H1 (cell line): ENCODE results near the gene CCDC152. TPM values are rescaled to one million over a fixed set of nuclear protein-coding genes. Genes with fewer than 3 reads are reported as not detected.

Experiments used
- CTCF ChIA-PET: fragments of 300-600 bp; sonication (Branson Sonifier 250); formaldehyde crosslinking; loops from one replicate; lab custom pipeline; 2021; ENCODE audit not compliant: partially characterized antibody; lab: Charles Lee
- POLR2A ChIA-PET: fragments of 300-600 bp; sonication (Branson Sonifier 250); formaldehyde crosslinking; loops from one replicate; lab custom pipeline; 2021; ENCODE audit warnings: inconsistent platforms; ENCODE audit not compliant: partially characterized antibody; lab: Charles Lee
- DNase-seq, 2 experiments: peaks; one replicate each; pipeline versions ENCODE4 v3.0.0 to v3.0.0-alpha.2; 2010 to 2022; ENCODE audit warnings: low spot score in 2 of 2, low read depth in 1 of 2, mixed read lengths in 1 of 2
- FAIRE-seq: peaks from 2 replicates; lab custom pipeline; 2011; peaks lifted over from hg19 to GRCh38; lab: Jason Lieb, UNC
- H2AFZ ChIP-seq: 2 replicates; pipeline ENCODE4 v1.8.1; 2012; ENCODE audit warnings: low read length, inconsistent platforms
- H2AK5ac ChIP-seq: 2 replicates; pipeline ENCODE4 v1.6.1; 2013; ENCODE audit warnings: low read depth, low read length
- H2BK120ac ChIP-seq: replicated peaks from 2 replicates; pipeline ENCODE3; 2013; ENCODE audit warnings: low read depth, low read length, inconsistent platforms
- H2BK12ac ChIP-seq: 2 replicates; pipeline ENCODE4 v1.6.1; 2013; ENCODE audit warnings: low read depth, low read length
- H2BK15ac ChIP-seq: 2 replicates; pipeline ENCODE4 v1.6.1; 2013; ENCODE audit warnings: low read length
- H2BK20ac ChIP-seq: 2 replicates; pipeline ENCODE4 v1.6.1; 2013; ENCODE audit warnings: low read length
- H2BK5ac ChIP-seq: 2 replicates; pipeline ENCODE4 v1.6.1; 2013; ENCODE audit warnings: low read depth, low read length
- H3K14ac ChIP-seq: 2 replicates; pipeline ENCODE4 v1.6.1; 2013; ENCODE audit warnings: inconsistent platforms; ENCODE audit not compliant: insufficient read length
- H3K18ac ChIP-seq: 2 replicates; pipeline ENCODE4 v1.6.1; 2013; ENCODE audit warnings: low read length; ENCODE audit errors: extremely low read depth
- H3K23ac ChIP-seq: 2 replicates; pipeline ENCODE4 v1.6.1; 2013; ENCODE audit warnings: inconsistent platforms; ENCODE audit not compliant: insufficient read length
- H3K23me2 ChIP-seq: 2 replicates; pipeline ENCODE4 v1.6.1; 2013; ENCODE audit warnings: low read depth, low read length
- H3K27ac ChIP-seq: 2 replicates; pipeline ENCODE4 v1.6.1; 2011; ENCODE audit warnings: low read depth, low read length, inconsistent platforms
- H3K27me3 ChIP-seq, 4 experiments: replicated peaks in 1 of 4; 1 replicate in 1 of 4; 2 replicates in 3 of 4; pipeline versions ENCODE4 v1.6.1 to v1.8.1; 2011 to 2013; ENCODE audit warnings: low read length in 3 of 4, mild to moderate bottlenecking in 3 of 4, inconsistent platforms in 2 of 4, mixed read lengths in 2 of 4, moderate library complexity in 1 of 4; ENCODE audit not compliant: control insufficient read depth in 3 of 4, insufficient read depth in 3 of 4; ENCODE audit errors: extremely low read depth in 1 of 4
- H3K36me3 ChIP-seq, 4 experiments: 2 replicates each; pipeline versions ENCODE4 v1.6.1 to v1.8.1; 2011 to 2013; ENCODE audit warnings: mild to moderate bottlenecking in 4 of 4, low read length in 3 of 4, moderate library complexity in 2 of 4, control low read depth in 1 of 4, inconsistent platforms in 1 of 4; ENCODE audit not compliant: insufficient read depth in 4 of 4, control insufficient read depth in 2 of 4
- H3K4ac ChIP-seq: replicated peaks from 2 replicates; pipeline ENCODE3; 2013; ENCODE audit warnings: low read length, low read depth, mixed read lengths, inconsistent platforms; ENCODE audit not compliant: insufficient read length
- H3K4me1 ChIP-seq, 4 experiments: replicated peaks in 1 of 4; 1 replicate in 1 of 4; 2 replicates in 3 of 4; pipeline versions ENCODE4 v1.6.1 to v1.8.1; 2011 to 2013; ENCODE audit warnings: low read length in 3 of 4, inconsistent platforms in 2 of 4, mixed read lengths in 1 of 4; ENCODE audit not compliant: insufficient read depth in 4 of 4, control insufficient read depth in 3 of 4
- H3K4me2 ChIP-seq, 2 experiments: 2 replicates each; pipeline versions ENCODE4 v1.6.1 to v1.8.1; 2011 to 2013; ENCODE audit warnings: low read depth in 2 of 2, low read length in 2 of 2, control low read depth in 1 of 2, inconsistent platforms in 1 of 2, mild to moderate bottlenecking in 1 of 2; ENCODE audit not compliant: insufficient read depth in 1 of 2
- H3K4me3 ChIP-seq, 4 experiments: fragments of 200-600, 300-600 bp in 1 of 4; sonication (generic), shearing (Covaris generic), sonication (Bioruptor Twin) in 1 of 4; 2 replicates each; pipeline versions ENCODE4 v1.5.1 to v1.8.1; 2011 to 2016; ENCODE audit warnings: low read length in 4 of 4, low read depth in 3 of 4, control low read depth in 2 of 4, inconsistent platforms in 2 of 4, mild to moderate bottlenecking in 2 of 4, mixed read lengths in 1 of 4, moderate library complexity in 1 of 4; ENCODE audit not compliant: insufficient read depth in 2 of 4; ENCODE audit errors: extremely low read depth in 1 of 4
- H3K56ac ChIP-seq: replicated peaks from 2 replicates; pipeline ENCODE3; 2013; ENCODE audit warnings: low read depth, mild to moderate bottlenecking, mixed read lengths, low read length, inconsistent platforms; ENCODE audit not compliant: insufficient read length
- H3K79me1 ChIP-seq: 2 replicates; pipeline ENCODE4 v1.6.1; 2013; ENCODE audit warnings: low read depth, low read length, control low read depth
- H3K79me2 ChIP-seq, 2 experiments: 2 replicates each; pipeline versions ENCODE4 v1.6.1 to v1.8.1; 2012 to 2013; ENCODE audit warnings: low read length in 2 of 2, mild to moderate bottlenecking in 2 of 2, inconsistent platforms in 1 of 2; ENCODE audit not compliant: insufficient read depth in 2 of 2, control insufficient read depth in 1 of 2
- H3K9ac ChIP-seq, 4 experiments: replicated peaks in 1 of 4; 1 replicate in 1 of 4; 2 replicates in 3 of 4; pipeline versions ENCODE4 v1.6.1 to v1.8.1; 2011 to 2013; ENCODE audit warnings: low read depth in 3 of 4, low read length in 3 of 4, control low read depth in 2 of 4, mild to moderate bottlenecking in 2 of 4, moderate library complexity in 2 of 4, inconsistent platforms in 1 of 4; ENCODE audit errors: extremely low read depth in 1 of 4
- H3K9me3 ChIP-seq, 2 experiments: 2 replicates each; pipeline versions ENCODE4 v1.6.1 to v1.8.1; 2012 to 2013; ENCODE audit warnings: mild to moderate bottlenecking in 2 of 2, moderate library complexity in 2 of 2, control low read depth in 1 of 2, inconsistent platforms in 1 of 2, low read depth in 1 of 2, low read length in 1 of 2, mixed read lengths in 1 of 2; ENCODE audit not compliant: insufficient read depth in 2 of 2
- H4K20me1 ChIP-seq, 2 experiments: replicated peaks in 1 of 2; 2 replicates each; pipeline versions ENCODE3 to v1.8.1; 2011 to 2013; ENCODE audit warnings: inconsistent platforms in 2 of 2, low read length in 2 of 2, mild to moderate bottlenecking in 1 of 2; ENCODE audit not compliant: insufficient read depth in 2 of 2, control insufficient read depth in 1 of 2
- H4K5ac ChIP-seq: 2 replicates; pipeline ENCODE4 v1.6.1; 2013; ENCODE audit warnings: low read length, low read depth, mixed read lengths, inconsistent platforms; ENCODE audit not compliant: insufficient read length
- H4K8ac ChIP-seq: 2 replicates; pipeline ENCODE4 v1.8.0; 2013; ENCODE audit warnings: mild to moderate bottlenecking, moderate library complexity, low read length, inconsistent platforms; ENCODE audit not compliant: insufficient read depth; ENCODE audit errors: extremely low read depth
- H4K91ac ChIP-seq: replicated peaks from 2 replicates; pipeline ENCODE3; 2013; ENCODE audit warnings: low read length, mixed read lengths, inconsistent platforms; ENCODE audit not compliant: insufficient read length
- BCL11A ChIP-seq, 2 experiments: IDR thresholded peaks; one replicate each; pipeline ENCODE4 v1.6.1; 2011; ENCODE audit warnings: low read depth in 2 of 2, low read length in 2 of 2, mild to moderate bottlenecking in 2 of 2
- CHD2 ChIP-seq: IDR thresholded peaks from 2 replicates; pipeline ENCODE4 v1.6.1; 2012; ENCODE audit warnings: low read length, improper control_type of control experiment
- SP1 ChIP-seq: IDR thresholded peaks from 2 replicates; pipeline ENCODE4 v1.6.1; 2011; ENCODE audit warnings: low read depth, low read length
- TAF1 ChIP-seq: IDR thresholded peaks from 2 replicates; pipeline ENCODE4 v1.6.1; 2011; ENCODE audit warnings: mild to moderate bottlenecking, low read depth, low read length
- WGBS, 2 experiments: shearing (Covaris generic) in 1 of 2; methylation state at CpG; one replicate each; pipeline versions ENCODE4 v1.1.6 to v1.1.7; 2013 to 2015; ENCODE audit warnings: low lambda C conversion rate in 2 of 2, mixed read lengths in 2 of 2, inconsistent platforms in 1 of 2, low coverage in 1 of 2, missing lambda C conversion rate in 1 of 2; ENCODE audit not compliant: insufficient replicate concordance in 2 of 2, insufficient coverage in 1 of 2, insufficient read length in 1 of 2; ENCODE audit errors: extremely low coverage in 1 of 2, missing lambda C conversion rate in 1 of 2; 5-methylcytosine and 5-hydroxymethylcytosine counted together
- polyA plus RNA-seq, 7 experiments: library from polyadenylated mRNA; depleted of rRNA in 3 of 7; stranded (reverse) in 5 of 7; unstranded in 2 of 7; fragments of >200 nt in 5 of 7; fragments of 200-250 nt in 2 of 7; gene quantifications; 1 replicate in 5 of 7; 2 replicates in 1 of 7; 4 replicates in 1 of 7; pipeline versions ENCODE4 v1.2.1 to v1.2.3, GENCODE V29; 2011 to 2013; ENCODE audit warnings: missing spikeins in 2 of 7, mixed read lengths in 2 of 7
- total RNA-seq: library from RNA; stranded (reverse); fragmentation: NEBNext Ultra II Directional; extraction: Animal tissue kit (Norgen Biotek cat#: 25700); gene quantifications from 2 replicates; pipeline ENCODE4 v1.2.1, GENCODE V29; 2021

The CCDC152 gene
- total and polyA plus RNA-seq, 2 of the 8 experiments (the other 6 are each of a cell fraction or from before 2014, with no cell fraction given), result 2.6 to 9.5 TPM

- Histone ChIP-seq H3K23ac (no peak overlapping the region), H3K4ac (no peak overlapping the region), H3K27me3 (no peaks in the 10 kb centered on the region), H2AFZ (no peak overlapping the region), H3K14ac (no peak overlapping the region), H3K56ac (no peak overlapping the region), H3K9me3 (no peaks in the 10 kb centered on the region), H2BK5ac (no peak overlapping the region), H2BK20ac (no peak overlapping the region), H4K91ac (no peak overlapping the region), H3K79me1 (no peaks in the 10 kb centered on the region), H2BK15ac (no peak overlapping the region), H3K4me3 (no peak overlapping the region), H4K20me1 (no peaks in the 10 kb centered on the region), H3K9ac (no peak overlapping the region), H4K8ac (no peak overlapping the region), H3K4me1 (no peaks in the 10 kb centered on the region), H3K36me3 (no peaks in the 10 kb centered on the region), H3K27ac (no peak overlapping the region), H3K23me2 (no peaks in the 10 kb centered on the region; the same call in 1 of the 2 replicates), H4K5ac (no peak overlapping the region), H3K79me2 (no peaks in the 10 kb centered on the region), H2BK120ac (no peak overlapping the region), H2BK12ac (no peak overlapping the region), H3K4me2 (no peak overlapping the region), H3K18ac (no peak overlapping the region), H2AK5ac (no peak overlapping the region)
- DNase-seq, result no peak
- CTCF ChIA-PET, result interaction anchor here (1.3 kb wide), 1 partner anchor 46 kb away, joined by 4 read pairs; no protein-coding TSS in a partner anchor
- no peak for FAIRE-seq
- WGBS, 2 experiments, result 84% methylated on average over 3 of the region's 3 CpGs; no CpG with 5 or more reads in 1 of the 2 experiments
- POLR2A ChIA-PET, result no interaction called here
- TF ChIP-seq CHD2, result no peak
- TF ChIP-seq SP1, result no peak
- no peak for TF ChIP-seq BCL11A (IDR thresholded peaks at IDR 0.05; ENCODE audit: low read depth in 2 of 2, low read length in 2 of 2)
- no peak for TF ChIP-seq TAF1
These were observed 87.2 kb downstream of the CCDC152 start for GRCh38 chr5:42843675-42844292.
